Non-pigmented ciliary epithelial cell (primary cell): Measurements from ENCODE around the gene VGLL3.
"Not testable (repeated sequence)": the region's sequence is repeated elsewhere in the genome, so short reads cannot be mapped to it uniquely, and the experiment has no call there.

Experiments used
- DNase-seq: peaks from one replicate; pipeline ENCODE4 v3.0.0-alpha.2; 2010; ENCODE audit warnings: low read depth

The VGLL3 gene

DNA sequence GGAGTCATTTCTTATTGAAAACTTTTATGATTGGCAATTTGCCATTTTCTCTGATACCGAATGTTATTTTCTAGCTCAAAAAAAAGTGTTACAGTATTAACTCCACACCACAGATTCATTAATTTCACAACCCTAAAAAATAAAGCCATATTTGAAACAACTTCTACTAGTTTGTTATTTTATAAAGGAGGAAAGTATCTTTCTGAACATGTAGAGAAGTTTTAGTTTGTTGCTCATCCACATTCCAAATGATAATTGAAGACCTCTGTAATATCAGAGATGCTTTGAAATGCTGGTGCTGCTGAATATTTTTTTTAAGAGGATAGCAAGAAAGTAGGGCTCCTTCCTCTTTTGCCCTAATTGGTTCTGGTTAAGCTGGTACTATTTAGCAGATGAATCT, 1.9 kb downstream of the VGLL3 start:
- DNase-seq: no peak

- DNase-seq: peak; percentile 94
Measured at GRCh38 chr3:86988235-86988634, 2.7 kb downstream of the VGLL3 start.

DNA sequence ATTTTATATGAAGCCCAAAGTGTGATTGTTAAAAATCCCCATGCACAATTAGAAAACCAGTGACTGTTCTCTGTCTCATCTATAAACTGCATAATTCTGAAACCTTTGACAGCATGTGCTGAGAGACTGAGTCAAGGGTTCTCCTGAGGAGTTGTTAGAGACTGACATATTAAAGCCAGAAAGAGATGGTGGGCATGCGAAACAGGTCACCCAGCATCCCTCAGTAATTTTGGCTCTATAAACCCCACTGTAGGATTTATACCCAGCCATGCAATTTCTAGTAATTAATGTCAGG, 3.6 kb downstream of the VGLL3 start:
- no peak for DNase-seq

DNA sequence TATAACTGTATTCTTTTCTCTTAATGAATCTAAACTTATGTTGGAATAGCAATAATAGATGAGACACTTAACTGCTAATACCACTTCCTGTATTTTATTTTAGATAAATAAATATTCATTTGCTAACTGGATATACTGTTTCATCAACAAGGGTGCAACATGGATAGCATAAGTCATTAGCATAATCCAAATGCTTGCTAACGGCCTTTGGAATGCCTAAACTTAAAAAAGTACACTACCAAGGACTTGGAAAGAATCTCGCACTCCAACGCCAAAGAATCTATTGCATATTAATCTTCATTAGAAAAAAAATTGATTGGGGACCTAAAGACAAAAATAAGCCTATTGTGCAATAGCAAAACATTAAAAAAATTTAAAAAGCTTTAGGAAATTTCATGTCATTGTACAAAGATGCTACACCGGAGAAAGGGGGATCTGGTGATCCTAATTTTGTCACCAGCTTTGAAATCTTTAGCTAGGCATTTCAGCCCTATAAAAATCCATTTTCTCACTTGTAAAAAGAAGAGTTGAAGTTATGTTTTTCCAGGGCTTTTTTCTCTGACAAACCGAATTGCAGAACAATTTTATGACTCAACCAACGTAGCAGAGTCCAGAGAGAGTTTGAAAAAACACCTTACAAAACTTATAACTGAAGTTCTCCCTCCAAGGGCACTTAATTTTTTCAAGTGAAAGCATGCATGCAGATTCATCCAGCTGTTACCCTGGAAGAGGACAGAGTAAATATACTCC, 4.1 kb downstream of the VGLL3 start:
- DNase-seq: no peak

GRCh38 chr3:86985181-86985826, 5.6 kb downstream of the VGLL3 start:
- no peak for DNase-seq

DNA sequence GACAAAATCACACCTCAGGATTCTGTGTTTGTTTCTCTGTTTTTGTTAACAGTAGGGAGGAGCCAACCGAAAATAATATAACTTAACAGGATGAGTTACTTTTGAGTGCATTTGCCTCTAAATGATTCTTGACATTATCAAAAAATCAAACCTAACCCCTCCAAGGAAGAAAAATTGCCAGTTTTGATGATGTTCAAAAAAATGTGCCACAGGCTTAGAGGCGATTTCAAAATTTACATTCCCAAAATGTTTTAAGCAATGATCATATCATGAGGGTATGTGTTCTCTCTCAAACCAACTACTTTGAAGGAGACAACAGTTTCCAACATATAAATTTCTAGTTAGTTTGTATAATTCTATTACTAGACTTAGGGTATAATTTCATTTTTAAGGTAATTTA, 6.7 kb downstream of the VGLL3 start:
- DNase-seq: no peak

DNA sequence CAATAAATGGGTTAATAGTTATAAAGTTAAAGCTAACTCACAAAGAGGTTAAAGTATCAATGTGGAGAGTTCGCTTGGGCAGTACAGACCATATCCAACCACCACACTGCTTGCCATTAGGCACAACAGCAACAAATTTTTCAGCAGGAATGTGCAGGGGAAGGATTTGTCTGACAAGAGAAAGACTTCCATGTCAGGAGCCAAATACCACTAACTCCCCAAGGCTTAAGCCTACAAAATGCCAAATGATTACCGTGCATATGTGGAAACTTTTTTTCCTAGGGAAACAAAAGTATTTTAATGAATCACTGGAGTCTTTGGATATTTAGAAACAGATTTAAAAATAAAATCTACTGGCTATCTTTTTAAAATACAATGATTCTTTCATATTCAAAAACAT, 8.1 kb downstream of the VGLL3 start:
- no peak for DNase-seq

DNA sequence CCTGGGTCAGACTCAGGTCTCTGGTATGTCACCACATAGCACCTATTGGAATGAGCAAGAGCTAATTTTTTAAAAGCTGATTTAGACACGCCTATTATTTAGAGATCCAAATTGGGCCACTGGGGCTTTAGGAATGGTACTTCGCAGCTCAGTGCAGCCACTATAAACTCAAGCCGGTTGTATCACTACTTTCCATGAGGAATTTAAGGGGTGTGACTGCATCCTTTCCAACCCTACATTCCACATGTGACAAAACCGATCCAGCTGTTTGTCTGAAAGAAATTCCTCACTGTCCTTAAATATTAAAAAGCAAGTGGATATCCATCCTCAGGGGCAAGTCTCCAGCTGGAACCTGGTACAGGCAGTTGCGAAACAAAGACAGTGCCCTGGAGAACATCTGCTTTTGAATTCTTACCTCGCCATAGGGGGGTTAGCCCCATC, 12.8 kb downstream of the VGLL3 start:
- DNase-seq: no peak

- no peak for DNase-seq
Measured at GRCh38 chr3:86976219-86976618, 14.7 kb downstream of the VGLL3 start.

DNA sequence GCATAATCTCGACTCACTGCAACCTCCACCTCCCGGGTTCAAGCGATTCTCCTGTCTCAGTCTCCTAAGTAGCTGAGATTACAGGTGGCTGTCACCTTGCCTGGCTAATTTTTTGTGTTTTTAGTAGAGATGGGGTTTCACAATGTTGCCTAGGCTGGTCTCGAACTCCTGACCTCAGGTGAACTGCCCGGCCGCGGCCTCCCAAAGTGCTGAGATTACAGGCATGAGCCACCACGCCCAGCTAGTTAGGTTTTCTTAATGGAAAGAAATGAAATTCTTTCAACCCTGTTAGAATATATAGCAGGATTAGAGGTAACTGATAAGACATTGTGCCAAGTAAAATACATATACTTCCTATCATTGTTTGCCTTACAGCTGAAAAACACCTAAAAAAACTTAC, 16.8 kb downstream of the VGLL3 start:
- DNase-seq: not testable (repeated sequence)

DNA sequence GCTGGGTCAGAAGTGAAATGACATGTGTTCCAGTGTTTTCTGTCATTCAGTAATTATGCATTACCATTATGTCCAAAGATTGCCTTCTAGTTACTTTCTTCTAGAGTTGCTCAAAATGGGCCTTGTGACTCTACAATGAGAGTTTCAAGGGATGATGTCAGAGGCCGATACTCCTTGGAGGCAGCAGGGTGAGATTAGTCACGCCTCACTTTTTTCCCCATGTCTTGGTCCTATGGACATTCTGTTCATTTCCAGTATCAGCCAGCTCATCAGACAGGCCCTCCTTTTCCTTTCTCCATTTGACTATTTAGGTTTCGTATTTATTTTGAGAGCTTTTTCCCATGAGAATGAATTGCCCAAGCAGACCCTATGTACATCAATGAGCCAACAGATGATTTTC, 17.5 kb downstream of the VGLL3 start:
- peak; percentile 89 for DNase-seq

DNA sequence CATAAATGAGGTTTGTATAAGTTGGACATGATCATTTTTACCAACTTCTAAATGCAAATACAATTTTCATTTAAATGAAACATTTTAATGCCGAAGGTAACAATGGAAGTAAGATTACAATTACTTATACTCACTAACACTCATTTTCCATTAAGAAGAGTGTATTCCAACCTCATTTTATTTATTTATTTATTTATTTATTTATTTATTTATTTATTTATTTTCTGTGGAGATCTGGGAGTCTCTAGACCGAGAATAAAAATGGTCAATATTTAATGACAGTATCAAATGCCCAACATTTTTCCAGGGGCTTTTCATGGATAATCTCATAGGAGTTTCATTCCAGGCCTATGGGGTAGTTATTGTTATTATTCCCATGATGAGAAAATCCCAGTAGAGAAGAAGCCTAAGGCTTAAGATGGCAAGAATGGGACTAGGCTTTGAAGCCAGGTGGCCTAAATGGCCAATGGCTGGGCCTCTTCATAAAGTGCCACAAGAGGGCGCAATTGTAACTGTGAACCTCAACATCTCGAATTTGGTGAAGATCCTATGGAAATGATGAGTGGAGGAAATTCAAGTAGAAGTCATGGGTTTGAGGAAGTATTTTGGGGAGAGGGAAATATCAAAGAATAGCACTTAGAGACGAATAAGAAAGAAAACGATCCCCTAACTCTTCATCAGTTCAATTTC, 21.3 kb downstream of the VGLL3 start:
- no peak for DNase-seq

- no peak for DNase-seq
Measured at GRCh38 chr3:86968244-86968932, 22.6 kb downstream of the VGLL3 start.

DNA sequence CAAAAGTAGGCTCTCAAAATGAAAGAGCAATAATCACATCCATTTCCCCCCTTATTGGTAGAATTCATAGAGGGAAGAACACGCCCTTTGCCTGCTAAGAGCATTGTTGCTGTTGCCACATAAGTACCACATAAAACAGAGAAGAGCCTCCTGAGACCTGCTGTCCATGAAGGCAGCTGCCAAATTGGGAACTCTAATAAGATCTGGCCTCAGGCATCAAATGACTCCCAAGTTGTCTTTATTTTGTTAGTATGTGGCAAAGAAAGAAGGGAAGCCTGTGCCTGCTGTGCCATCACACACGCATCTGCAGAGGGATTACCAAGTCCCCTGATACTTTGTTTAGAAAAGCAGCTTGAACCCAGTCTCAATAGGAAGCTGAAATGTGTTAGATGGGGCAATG, 23.9 kb downstream of the VGLL3 start:
- DNase-seq: no peak

GRCh38 chr3:86965166-86965565, 25.8 kb downstream of the VGLL3 start:
- no peak for DNase-seq

GRCh38 chr3:86963611-86964010, 27.3 kb downstream of the VGLL3 start:
- DNase-seq: no peak

DNA sequence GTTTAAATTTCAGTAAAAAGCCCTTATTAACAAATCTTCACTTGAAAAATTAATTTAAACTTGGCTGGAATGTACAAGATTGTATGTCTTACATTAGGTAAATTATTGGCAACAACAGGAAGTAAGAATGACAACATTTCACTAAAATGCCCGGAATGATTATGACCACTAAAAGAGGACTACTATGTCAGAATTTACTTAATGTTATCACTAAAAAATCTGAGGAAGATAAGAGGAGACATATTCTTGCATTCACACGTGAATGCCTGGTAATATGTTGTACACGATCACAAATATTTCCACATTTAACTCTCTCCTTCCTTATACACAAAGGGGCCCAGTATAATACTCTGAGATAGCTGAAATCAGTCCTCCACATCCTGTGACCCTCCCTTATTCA, 29.7 kb downstream of the VGLL3 start:
- no peak for DNase-seq

DNA sequence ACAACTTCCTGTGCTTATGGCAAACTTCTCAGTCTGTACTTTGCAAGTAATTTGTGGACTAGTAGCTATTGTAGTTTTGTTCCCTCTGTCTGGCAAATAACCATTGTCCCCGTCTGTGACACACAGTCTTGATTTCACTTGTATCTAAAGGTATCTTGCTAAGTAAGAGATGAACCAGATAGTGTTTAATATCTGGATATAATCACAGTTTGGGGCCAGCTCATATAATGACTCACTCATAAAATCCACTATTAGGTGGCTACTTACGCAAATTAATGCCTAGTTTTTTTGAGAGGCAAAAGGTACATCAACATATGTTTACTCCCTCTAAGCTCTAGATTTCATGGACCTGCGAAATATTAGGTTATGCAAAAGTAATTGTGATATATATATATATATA, 30.4 kb downstream of the VGLL3 start:
- DNase-seq: no peak

DNA sequence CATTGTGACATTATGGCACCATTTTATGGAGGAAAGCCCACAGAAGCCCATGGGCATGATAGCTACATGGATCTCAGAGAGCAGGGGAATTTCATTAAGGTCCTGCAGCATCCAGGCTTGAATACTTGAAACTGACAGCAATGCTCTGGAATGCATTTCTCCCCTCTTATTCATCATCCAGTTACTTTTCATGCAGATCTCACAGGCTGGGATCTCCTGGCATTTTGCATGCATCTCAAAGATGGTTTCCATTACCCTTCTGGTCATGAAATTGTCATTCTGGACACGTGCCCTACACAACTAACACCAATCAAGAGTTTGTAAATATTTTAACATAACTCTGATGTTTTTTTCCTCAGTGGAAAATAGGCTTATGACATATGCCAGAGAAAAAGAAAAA, 32.4 kb downstream of the VGLL3 start:
- peak; percentile 82 for DNase-seq

DNA sequence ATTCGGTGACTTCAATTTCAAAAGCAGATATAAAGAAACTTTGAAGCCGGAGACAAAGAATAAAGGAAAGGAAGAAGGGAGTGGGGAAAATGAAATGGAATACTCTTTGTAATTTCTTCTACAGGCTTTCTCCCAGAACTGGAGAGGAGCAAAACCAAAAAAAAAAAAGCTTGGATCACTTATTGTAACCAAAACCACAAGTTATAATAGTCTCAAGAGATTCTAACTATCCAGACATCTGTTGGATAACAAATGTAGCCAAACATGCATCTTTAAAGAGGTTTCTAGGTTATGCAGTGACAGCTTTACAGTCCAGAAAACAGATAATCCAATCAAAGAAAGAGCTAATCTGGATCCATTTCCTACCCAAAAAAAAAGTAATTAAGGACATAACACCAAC, 36.2 kb downstream of the VGLL3 start:
- no peak for DNase-seq

DNA sequence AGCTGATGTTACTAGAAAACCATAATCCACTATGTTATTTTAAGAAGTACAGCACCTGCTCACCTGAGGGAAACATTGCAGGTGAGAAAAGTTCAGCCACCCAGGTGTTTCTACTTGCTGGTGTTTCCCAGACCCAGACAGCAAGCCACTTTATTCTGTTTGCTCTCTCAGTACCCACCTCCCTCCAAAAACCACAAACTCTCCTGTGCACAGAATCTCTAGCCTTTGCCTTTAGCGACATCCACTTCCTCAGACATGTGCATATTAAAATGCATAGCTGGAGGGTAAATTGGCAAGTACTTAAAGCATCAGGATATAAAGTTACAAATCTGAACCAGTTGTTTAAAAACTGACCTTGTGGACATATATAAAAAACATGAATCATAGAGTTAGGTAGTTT, 36.7 kb downstream of the VGLL3 start:
- DNase-seq: no peak

DNA sequence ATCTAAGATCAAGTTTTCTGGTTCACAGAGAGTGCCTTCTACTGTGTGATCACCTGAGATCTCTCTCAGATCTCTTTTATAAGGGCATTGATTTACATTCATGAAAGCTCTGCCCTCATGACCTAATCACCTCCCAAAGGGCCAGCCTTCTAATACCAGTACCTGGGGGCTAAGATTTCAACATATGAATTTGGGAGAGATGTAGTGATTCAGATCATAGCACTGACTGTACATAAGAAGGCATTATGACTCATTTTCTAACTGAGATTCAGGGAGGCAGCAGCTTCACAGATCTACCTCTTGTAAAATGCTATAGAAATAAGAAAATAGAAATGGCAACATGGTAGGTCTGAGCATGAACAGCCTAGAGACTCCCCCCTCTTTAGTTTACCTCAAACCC, 39.6 kb downstream of the VGLL3 start:
- no peak for DNase-seq

- no peak for DNase-seq
Measured at GRCh38 chr3:86950717-86951116, 40.2 kb downstream of the VGLL3 start.
